Pulmonary artery endothelial cell (primary cell): ENCODE measurements around the gene TIMM44. TPM values are rescaled to one million over a fixed set of nuclear protein-coding genes. Genes with fewer than 3 reads are reported as not detected.
"Not testable (repeated sequence)": the region's sequence is repeated elsewhere in the genome, so short reads cannot be mapped to it uniquely, and the experiment has no call there.

Experiments used
- DNase-seq: peaks from one replicate; pipeline ENCODE4 v3.0.0-alpha.2; 2011; ENCODE audit warnings: low read depth, low spot score
- total RNA-seq: library from RNA; depleted of rRNA; stranded (reverse); fragments of >200 nt; gene quantifications from 2 replicates; pipeline ENCODE4 v1.2.3, GENCODE V29; 2014

The TIMM44 gene
- total RNA-seq, 1 donor from 2014 or later = 44.0 TPM

DNA sequence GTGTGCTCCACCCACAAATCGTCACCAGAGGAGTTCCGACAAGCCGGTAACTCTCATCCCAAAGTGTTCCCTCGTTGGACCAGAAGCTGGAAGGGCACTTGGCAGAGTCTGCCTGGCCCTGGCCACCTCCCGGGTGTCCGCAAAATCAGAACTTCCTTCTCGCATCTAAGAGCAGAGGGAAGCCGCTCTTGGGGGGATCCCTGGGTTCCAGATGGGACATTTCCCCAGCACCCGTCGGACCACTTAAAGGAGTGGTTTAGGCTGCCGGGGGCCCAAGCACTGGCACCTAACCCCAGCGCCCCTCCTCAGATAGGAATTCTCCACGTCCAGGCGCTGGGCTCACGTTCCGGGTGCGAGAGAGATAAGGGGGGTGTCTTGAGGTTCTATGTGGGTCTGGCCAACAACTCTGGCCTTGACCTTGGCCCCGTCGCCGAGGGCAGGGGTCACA, 40.6 kb downstream of the TIMM44 start:
- DNase-seq = no peak

DNA sequence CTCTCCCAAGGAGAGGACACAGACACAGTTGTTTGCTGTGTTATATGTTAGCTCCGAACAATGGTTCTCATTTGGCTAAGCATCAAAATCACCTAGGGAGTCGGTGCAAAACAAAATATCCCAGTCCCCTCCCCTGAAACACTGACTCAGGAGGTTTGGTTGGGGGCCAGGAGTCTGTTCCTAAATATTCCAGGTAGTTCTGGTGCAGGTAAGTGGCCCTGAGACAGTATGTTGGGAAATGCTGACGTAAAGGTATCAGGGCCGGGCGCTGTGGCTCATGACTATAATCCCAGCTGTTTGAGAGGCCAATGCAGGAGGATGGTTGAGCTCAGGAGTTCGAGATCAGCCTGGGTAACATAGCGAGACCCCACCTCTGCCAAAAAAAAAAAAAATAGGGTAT, 42.1 kb downstream of the TIMM44 start:
- no peak for DNase-seq

DNA sequence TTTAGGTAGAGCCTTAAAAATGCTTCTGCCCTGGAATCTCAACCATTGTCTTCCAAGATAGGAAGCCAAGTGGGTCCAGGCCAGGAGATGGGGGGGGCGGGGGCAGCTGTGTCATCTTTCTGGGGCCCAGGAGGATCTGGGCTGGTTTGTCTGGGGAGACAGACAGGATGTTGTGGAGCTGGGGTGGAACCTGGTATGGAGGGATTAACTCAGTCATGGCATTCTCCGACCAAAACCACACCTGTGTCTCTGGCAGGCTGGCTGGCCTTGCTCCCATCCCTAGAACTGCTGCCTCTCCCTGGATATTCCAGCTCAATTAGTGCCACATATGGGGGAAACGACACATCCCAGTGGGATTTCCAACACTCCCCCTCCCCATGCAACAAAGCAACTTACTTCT, 42.5 kb downstream of the TIMM44 start:
- DNase-seq = no peak

- no peak for DNase-seq
Observed at GRCh38 chr19:7900401-7900870, 43.0 kb downstream of the TIMM44 start.

DNA sequence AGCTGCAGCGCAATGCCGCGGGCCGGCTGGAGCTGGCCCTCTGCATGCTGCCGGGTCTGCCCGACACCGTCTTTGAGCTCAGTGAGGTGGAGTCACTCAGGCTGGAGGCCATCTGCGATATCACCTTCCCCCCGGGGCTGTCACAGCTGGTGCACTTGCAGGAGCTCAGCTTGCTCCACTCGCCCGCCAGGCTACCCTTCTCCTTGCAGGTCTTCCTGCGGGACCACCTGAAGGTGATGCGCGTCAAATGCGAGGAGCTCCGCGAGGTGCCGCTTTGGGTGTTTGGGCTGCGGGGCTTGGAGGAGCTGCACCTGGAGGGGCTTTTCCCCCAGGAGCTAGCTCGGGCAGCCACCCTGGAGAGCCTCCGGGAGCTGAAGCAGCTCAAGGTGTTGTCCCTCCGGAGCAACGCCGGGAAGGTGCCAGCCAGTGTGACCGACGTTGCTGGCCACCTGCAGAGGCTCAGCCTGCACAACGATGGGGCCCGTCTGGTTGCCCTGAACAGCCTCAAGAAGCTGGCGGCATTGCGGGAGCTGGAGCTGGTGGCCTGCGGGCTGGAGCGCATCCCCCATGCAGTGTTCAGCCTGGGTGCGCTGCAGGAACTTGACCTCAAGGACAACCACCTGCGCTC, 43.6 kb downstream of the TIMM44 start:
- no peak for DNase-seq

- DNase-seq = no peak
Observed at GRCh38 chr19:7898967-7899366, 44.5 kb downstream of the TIMM44 start.

DNA sequence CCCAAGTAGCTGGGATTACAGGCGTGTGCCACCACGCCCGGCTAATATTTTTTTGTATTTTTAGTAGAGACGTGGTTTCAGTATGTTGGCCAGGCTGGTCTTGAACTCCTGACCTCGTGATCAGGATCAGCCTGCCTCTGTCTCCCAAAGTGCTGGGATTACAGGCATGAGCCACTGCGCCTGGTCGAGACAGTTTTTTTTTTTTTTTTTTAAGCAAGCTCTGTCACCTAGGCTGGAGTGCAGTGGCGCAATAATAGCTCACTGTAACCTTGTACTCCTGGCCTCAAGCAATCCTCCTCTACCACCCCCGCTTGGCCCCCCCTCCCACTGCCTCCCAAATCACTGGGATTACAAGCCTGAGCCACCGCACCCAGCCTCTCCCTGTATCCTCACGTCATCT, 46.2 kb downstream of the TIMM44 start:
- no peak for DNase-seq

DNA sequence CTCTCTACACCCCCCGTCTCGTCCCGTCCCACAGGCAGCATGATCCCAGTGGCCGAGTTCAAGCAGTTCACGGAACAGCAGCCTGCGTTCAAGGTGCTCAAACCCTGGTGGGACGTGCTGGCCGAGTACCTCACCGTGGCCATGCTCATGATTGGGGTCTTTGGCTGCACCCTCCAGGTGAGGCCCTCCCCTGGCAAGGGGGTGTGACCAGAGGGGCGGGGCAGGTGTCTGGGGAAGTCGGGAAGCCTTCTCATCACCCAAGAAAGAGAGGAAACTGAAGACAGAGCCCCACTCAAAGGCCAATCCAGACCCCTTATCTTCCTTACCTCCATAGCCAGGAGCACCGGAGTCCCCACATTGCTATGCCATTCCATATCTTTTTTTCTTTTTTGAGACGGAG, 47.9 kb downstream of the TIMM44 start:
- DNase-seq = no peak

DNA sequence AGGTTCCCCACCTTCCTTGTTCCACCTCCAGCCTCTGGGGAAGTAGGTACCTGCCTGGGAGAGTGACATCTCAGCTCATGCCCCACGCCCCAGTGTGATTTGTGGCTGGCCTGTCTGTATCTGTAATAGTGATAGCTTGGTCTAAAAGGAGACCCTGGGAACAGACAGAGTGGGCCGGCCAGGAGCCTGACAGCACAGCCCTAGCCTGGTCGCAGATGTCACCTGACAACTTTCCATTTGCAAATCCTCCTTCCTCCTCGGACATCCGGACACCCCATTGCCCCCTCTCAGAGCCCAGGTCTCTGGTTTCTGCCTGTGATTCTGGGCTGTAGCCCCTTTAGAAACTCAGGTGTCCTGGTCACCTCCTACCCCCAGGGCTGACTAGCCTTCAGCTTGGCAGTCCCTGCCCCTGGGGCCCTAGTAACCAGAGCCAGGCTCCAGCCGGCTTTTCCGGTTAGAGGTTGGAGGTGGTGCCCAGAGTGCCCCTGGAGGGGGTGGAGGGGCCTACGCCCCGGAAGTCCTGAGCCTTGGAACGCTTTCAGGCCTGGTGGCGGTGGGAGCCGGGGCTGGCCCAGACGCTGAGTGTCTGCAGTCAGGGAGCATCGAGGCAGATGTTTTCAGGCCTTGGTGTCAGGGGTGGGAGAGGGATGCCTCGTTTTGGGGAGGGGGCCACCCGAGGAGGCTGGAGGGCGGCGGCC, 48.7 kb downstream of the TIMM44 start:
- no peak for DNase-seq

- DNase-seq = not testable (repeated sequence)
Observed at GRCh38 chr19:7893362-7894101, 49.9 kb downstream of the TIMM44 start.

GRCh38 chr19:7888826-7889217, 54.6 kb downstream of the TIMM44 start:
- no peak for DNase-seq

GRCh38 chr19:7888145-7888825, 55.2 kb downstream of the TIMM44 start, which contains the start of gene LRRC8E:
Gene LRRC8E, plus strand, starts transcription at chr19:7888510. Its CDS starts 7,094 bp downstream, at chr19:7895604.
- no peak for DNase-seq

DNA sequence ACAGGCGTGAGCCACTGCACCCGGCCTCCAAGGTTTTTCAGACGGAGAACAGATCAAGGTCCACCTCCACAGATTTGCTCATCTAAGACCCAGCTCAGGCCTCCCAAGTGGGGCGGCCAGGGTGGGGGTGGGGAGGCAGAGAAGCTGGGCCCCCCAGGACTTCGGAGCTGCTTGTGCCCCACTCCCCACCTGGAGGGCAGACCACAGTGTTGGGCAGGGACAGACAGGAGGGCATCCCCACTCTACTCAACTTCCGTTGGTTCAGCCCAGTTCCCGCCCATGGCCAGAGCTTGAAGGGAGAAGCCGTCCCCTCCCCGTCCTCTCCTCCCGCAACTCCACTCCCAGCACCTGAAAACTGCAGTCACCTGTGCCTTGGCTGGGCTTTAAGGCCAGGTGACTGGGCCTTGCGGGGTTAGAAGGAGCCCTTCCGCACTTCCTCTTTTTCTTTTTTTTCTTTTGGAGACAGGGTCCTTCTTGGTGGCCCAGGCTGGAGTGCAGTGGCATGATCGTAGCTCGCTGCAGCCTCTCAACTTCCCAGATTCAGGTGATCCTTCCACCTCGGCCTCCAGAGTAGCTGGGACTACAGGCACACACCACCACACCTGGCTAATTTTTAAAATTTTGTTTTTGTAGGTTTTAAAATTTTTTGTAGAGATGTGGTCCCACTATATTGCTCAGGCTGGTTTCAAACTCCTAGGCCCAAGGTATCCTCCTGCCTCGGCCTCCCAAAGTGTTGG, 55.9 kb downstream of the TIMM44 start:
- DNase-seq = no peak

DNA sequence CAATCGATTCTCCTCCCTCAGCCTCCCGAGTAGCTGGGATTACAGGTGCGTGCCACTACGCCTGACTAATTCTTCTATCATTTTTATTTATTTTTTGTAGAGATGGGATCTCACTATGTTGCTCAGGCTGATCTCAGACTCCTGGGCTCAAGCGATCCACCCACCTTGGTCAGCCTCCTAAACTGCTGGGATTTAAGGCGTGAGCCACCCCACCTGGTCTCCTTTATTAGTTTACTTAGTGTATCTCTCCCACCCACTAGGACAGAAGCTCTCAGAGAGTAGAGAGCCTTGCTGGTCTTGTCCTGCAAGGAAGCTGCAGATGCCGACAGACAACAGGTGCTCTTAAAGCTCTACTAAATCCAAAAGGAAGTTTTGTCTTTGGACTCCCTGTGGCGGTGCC, 57.6 kb downstream of the TIMM44 start:
- no peak for DNase-seq

DNA sequence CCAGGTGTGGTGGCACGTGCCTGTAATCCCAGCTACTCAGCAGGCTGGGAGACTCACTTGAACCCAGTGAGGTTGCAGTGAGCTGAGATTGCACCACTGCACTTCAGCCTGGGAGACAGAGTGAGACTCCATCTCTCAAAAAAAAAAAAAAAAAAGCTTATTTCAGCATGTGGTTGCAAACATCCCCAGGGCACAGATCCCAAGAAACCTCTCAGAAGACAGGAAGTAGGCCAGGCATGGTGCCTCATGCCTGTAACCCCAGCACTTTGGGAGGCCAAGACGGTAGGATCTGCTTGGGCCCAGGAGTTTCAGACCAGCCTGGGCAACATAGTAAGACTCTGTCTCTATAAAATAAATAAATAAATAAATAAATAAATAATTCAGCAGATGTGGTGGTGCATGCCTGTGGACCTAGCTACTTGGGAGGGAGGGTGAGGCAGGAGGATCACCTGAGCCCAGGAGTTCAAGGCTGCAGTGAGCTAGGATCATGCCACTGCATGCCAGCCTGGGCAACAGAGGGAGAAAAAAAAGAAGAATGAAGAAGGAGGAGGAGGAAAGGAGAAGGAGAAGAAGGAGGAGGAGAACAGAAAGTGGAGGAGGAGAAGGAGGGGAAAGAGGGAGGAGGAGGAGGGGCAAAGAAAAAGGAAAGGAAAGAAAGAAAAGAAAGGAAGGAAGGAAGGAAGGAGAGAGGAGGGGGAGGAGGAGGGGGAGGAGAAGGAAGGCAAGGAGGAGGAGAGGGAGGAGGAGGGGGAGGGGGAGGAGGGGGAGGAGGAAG, 59.5 kb downstream of the TIMM44 start:
- no peak for DNase-seq

DNA sequence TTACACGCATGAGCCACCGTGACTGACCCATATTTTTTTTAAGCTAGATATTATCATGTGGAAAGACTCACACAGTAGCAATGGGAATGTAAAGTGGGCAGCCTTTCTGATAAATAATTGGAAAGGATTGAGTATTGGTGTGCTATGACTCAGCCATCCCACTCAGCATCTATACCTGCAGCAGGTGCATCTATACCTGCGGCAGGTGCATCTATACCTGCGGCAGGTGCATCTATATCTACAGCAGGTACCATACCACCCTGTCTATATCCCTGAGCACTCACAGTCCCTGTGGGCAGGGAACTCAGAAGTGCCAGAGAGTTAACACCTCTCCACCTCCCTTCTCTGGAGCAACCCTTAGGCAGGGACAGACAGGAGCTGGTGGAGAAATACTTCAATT, 60.4 kb downstream of the TIMM44 start:
- no peak for DNase-seq

GRCh38 chr19:7881910-7882309, 61.6 kb downstream of the TIMM44 start:
- no peak for DNase-seq

DNA sequence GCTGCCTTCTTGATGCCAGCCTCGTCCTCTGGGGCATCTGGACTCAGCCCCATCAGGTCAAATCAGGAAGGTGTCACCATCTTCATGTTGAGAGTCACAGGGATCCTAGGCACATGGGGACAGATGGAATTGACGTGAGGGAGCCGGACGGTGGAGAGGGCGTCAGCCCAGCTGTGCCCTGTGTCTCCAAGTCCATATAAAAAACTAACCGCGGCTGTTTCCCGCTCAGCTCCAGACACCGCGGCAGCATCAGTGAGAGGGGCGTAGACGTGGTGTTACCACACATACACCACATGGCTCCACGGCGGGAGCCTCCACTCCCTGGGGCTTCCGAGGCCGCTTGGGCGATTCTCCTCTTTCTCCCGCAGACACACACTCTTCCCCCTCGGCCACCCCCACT, 63.6 kb downstream of the TIMM44 start:
- no peak for DNase-seq

DNA sequence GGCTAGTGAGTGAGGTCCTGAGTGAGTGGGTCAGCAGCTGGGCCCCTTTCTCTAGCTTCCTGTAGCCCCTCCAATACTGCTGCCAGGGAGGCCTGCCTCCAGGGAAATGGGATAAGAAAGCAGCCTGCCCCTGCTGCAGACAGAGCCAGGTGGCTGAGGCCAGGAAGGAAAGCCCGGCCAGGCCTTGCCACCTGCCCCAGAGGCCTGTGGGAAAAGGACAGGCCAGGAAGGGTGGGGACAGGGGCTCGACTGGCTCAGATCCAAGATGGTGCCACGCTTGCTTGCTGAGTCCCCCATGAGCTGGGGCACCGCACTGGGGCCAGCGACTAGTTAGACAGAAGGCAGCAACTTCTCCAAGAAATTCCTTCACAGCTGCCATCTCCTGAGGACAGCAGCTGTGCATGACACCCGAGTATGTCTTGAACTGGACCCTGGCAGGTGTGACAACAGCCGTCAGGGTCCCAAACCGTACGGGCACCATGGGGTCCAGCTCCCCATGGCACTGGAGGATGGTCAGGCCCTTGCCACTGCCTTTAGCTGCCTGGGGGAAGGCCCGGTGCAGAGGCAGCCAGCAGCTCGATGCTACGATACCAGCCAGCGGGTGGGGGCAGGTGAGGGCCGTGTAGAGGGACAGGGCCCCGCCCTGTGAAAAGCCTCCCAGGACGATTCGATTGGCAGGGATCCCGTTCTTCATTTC, 64.2 kb downstream of the TIMM44 start:
- no peak for DNase-seq
